A549 (cell line): Measurements from ENCODE around the gene FANCG. TPM values are rescaled to one million over a fixed set of nuclear protein-coding genes. Genes with fewer than 3 reads are reported as not detected.

Source experiments
- ATAC-seq, 2 experiments: fragments of 200-7000 bp in 1 of 2; fragments of >200 bp in 1 of 2; cut with Nextera tagmentation in 1 of 2; cut with Tn5 transposase in 1 of 2; 3 replicates each; pipeline versions ENCODE4 v1.8.0 to v1.9.1; 2018 to 2020; ENCODE audit warnings: mild to moderate bottlenecking in 1 of 2, moderate library complexity in 1 of 2
- CTCF ChIA-PET: fragments of 300-600 bp; sonication (Branson Sonifier 250); formaldehyde crosslinking; extraction: SDS; loops from one replicate; lab custom pipeline; 2021; ENCODE audit warnings: antibody characterized with exemption, inconsistent platforms; lab: Yijun Ruan, JAX
- POLR2A ChIA-PET: fragments of 350-600 bp; formaldehyde crosslinking; extraction: SDS; loops from one replicate; lab custom pipeline; 2021; ENCODE audit warnings: antibody characterized with exemption, inconsistent platforms; lab: Yijun Ruan, JAX
- DNase-seq, 2 experiments: peaks; one replicate each; pipeline versions ENCODE4 v3.0.0 to v3.0.0-alpha.2; 2011 to 2016; ENCODE audit warnings: low read depth in 1 of 2, low spot score in 1 of 2
- FAIRE-seq: peaks from 2 replicates; lab custom pipeline; 2011; peaks lifted over from hg19 to GRCh38; lab: Jason Lieb, UNC
- H3K27ac ChIP-seq, 2 experiments: fragments of >200 bp; sonication (Bioruptor Twin); formaldehyde crosslinking; 3 replicates each; pipeline ENCODE4 v1.5.1; 2016 to 2017
- H3K4me1 ChIP-seq: fragments of >200 bp; sonication (Bioruptor Twin); formaldehyde crosslinking; 3 replicates; pipeline ENCODE4 v1.6.1; 2016
- H3K4me2 ChIP-seq: fragments of >200 bp; sonication (Bioruptor Twin); formaldehyde crosslinking; 3 replicates; pipeline ENCODE4 v1.6.1; 2016
- H3K4me3 ChIP-seq: fragments of >200 bp; sonication (Bioruptor Twin); formaldehyde crosslinking; 3 replicates; pipeline ENCODE4 v1.5.1; 2016
- H3K9me3 ChIP-seq: fragments of >200 bp; sonication (Bioruptor Twin); formaldehyde crosslinking; 3 replicates; pipeline ENCODE4 v1.6.1; 2016
- CEBPB ChIP-seq, 2 experiments: fragments of >200 bp in 1 of 2; sonication (Bioruptor Twin) in 1 of 2; formaldehyde crosslinking in 1 of 2; IDR thresholded peaks; 2 replicates each; pipeline ENCODE4 v1.6.1; 2012 to 2016
- CTCF ChIP-seq: fragments of >200 bp; sonication (Bioruptor Twin); formaldehyde crosslinking; IDR thresholded peaks from 3 replicates; pipeline ENCODE4 v1.5.1; 2016
- EP300 ChIP-seq, 2 experiments: fragments of >200 bp; sonication (Bioruptor Twin); formaldehyde crosslinking; IDR thresholded peaks; 2 replicates in 1 of 2; 3 replicates in 1 of 2; pipeline ENCODE4 v1.6.1; 2016 to 2017
- ESRRA ChIP-seq: fragments of 150-350 bp; IDR thresholded peaks from 2 replicates; pipeline ENCODE4 v1.6.1; 2014; ENCODE audit warnings: mild to moderate bottlenecking, low read length, borderline replicate concordance
- HDAC2 ChIP-seq: fragments of 200-600 bp; sonication (generic); IDR thresholded peaks from 2 replicates; pipeline ENCODE4 v1.6.1; 2016
- HEYL ChIP-seq: fragments of 250-450 bp; sonication (Bioruptor Pico); IDR thresholded peaks from 2 replicates; pipeline ENCODE4 v1.8.0; 2021; ENCODE audit warnings: mild to moderate bottlenecking, moderate library complexity
- HOXB13 ChIP-seq: fragments of 250-450 bp; sonication (Bioruptor Pico); IDR thresholded peaks from 2 replicates; pipeline ENCODE4 v1.5.0; 2020; ENCODE audit warnings: low read depth, mild to moderate bottlenecking, moderate library complexity
- KDM1A ChIP-seq: fragments of 200-600 bp; sonication (generic); IDR thresholded peaks from 2 replicates; pipeline ENCODE4 v1.6.1; 2016; ENCODE audit warnings: low read depth, mild to moderate bottlenecking
- MAX ChIP-seq: IDR thresholded peaks from 2 replicates; pipeline ENCODE4 v1.6.1; 2012
- NFE2L2 ChIP-seq: fragments of 150-350 bp; conservative IDR thresholded peaks from 2 replicates; pipeline ENCODE4 v1.6.1; 2014; ENCODE audit warnings: low read length
- PBX3 ChIP-seq: IDR thresholded peaks from 2 replicates; pipeline ENCODE4 v1.6.1; 2012
- POLR2A ChIP-seq: IDR thresholded peaks from 2 replicates; pipeline ENCODE4 v1.6.1; 2012; ENCODE audit warnings: mild to moderate bottlenecking, low read length
- POLR2AphosphoS2 ChIP-seq: conservative IDR thresholded peaks from 2 replicates; pipeline ENCODE4 v1.6.1; 2012; ENCODE audit warnings: low read length, improper control_type of control experiment, inconsistent platforms
- RAD21 ChIP-seq, 2 experiments: fragments of >200 bp in 1 of 2; sonication (Bioruptor Twin) in 1 of 2; formaldehyde crosslinking in 1 of 2; IDR thresholded peaks in 1 of 2; conservative IDR thresholded peaks in 1 of 2; 2 replicates in 1 of 2; 3 replicates in 1 of 2; pipeline ENCODE4 v1.6.1; 2012 to 2018; ENCODE audit warnings: inconsistent platforms in 1 of 2
- RARB ChIP-seq: fragments of 250-450 bp; sonication (Bioruptor Pico); IDR thresholded peaks from 2 replicates; pipeline ENCODE4 v1.8.0; 2021; ENCODE audit warnings: mild to moderate bottlenecking, moderate library complexity
- REST ChIP-seq: fragments of 200-600 bp; sonication (generic); IDR thresholded peaks from 2 replicates; pipeline ENCODE4 v1.6.1; 2016; ENCODE audit warnings: antibody characterized with exemption, mild to moderate bottlenecking, moderate library complexity
- RFX5 ChIP-seq: fragments of 450-650 bp; IDR thresholded peaks from 2 replicates; pipeline ENCODE4 v1.7.1; 2014; ENCODE audit warnings: antibody characterized with exemption, mild to moderate bottlenecking, moderate library complexity
- RNF2 ChIP-seq: fragments of 200-600 bp; sonication (generic); IDR thresholded peaks from 2 replicates; pipeline ENCODE4 v1.6.1; 2016; ENCODE audit warnings: low read depth, mild to moderate bottlenecking, antibody characterized with exemption, moderate library complexity, borderline replicate concordance
- SMC3 ChIP-seq: fragments of >200 bp; sonication (Bioruptor Twin); formaldehyde crosslinking; IDR thresholded peaks from 3 replicates; pipeline ENCODE4 v1.6.1; 2018; ENCODE audit warnings: inconsistent platforms
- SREBF2 ChIP-seq: fragments of 450-650 bp; IDR thresholded peaks from 2 replicates; pipeline ENCODE4 v1.6.1; 2014; ENCODE audit warnings: mild to moderate bottlenecking, moderate library complexity
- ZC3H11A ChIP-seq: fragments of 450-650 bp; IDR thresholded peaks from 2 replicates; pipeline ENCODE4 v1.6.1; 2014; ENCODE audit warnings: antibody characterized with exemption, mild to moderate bottlenecking
- WGBS: methylation state at CpG from one replicate; pipeline ENCODE4 v1.1.6; 2017; ENCODE audit errors: missing lambda C conversion rate; 5-methylcytosine and 5-hydroxymethylcytosine counted together
- polyA plus RNA-seq, 4 experiments: library from polyadenylated mRNA; depleted of rRNA in 3 of 4; stranded (reverse); fragments of >200 nt; fragmentation: RNase III in 1 of 4; extraction: RNeasy Plus Mini Kit Qiagen cat#74134 plus additional on column Dnase treatment in 1 of 4; gene quantifications; 2 replicates in 3 of 4; 3 replicates in 1 of 4; pipeline ENCODE4 v1.2.3, GENCODE V29; 2011 to 2017

Gene FANCG
- polyA plus RNA-seq, 2 of the 4 experiments (the other 2 are of a cell fraction), result 34.9 to 53.5 TPM

- 84% methylated on average over 1 of the region's 1 CpG for WGBS
- peaks cover 22% of the 10 kb centered on the region for H3K4me1 ChIP-seq
- FAIRE-seq (no peak), ATAC-seq (no peak)
- CTCF ChIA-PET, result interaction anchor here (0.9 to 5.4 kb wide), 7 partner anchors 9 to 69 kb away, joined by 3 to 26 read pairs (median 3); partner anchors contain the start of gene PIGO
- H3K4me2 ChIP-seq, result no peak overlapping the region
- POLR2A ChIA-PET, result interaction anchor here (0.9 to 3.5 kb wide), 2 partner anchors 26 to 44 kb away, joined by 3 to 16 read pairs; partner anchors contain the start of gene VCP
- no peak overlapping the region for H3K27ac ChIP-seq
- no peak overlapping the region for H3K4me3 ChIP-seq
- H3K9me3 ChIP-seq, result 0 out of 3 replicates have a peak, but pooled peaks cover 10% of the 10 kb centered on the region
- TF ChIP-seq RFX5 (no peak), HEYL (CRISPR knock-in tag) (no peak), PBX3 (no peak), RNF2 (no peak), EP300 (IDR thresholded peaks at IDR 0.05) (no peak), HDAC2 (no peak), ESRRA (no peak)
- TF ChIP-seq, all 56 proteins: peak for 0
- DNase-seq, result no peak
These were observed 51.9 kb downstream of the FANCG start for GRCh38 chr9:35027860-35028259.

- ATAC-seq (no peak), DNase-seq (no peak), FAIRE-seq (no peak)
- 92% methylated on average over 1 of the region's 1 CpG for WGBS
- POLR2A ChIA-PET, result interaction anchor here (0.9 to 3.5 kb wide), 2 partner anchors 26 to 44 kb away, joined by 3 to 16 read pairs; partner anchors contain the start of gene VCP
- Histone ChIP-seq H3K9me3 (0 out of 3 replicates have a peak, but pooled peaks cover 10% of the 10 kb centered on the region), H3K27ac (peak overlapping the region in 1 of 2 experiments; percentile 8; a peak in 1 of 6 replicates), H3K4me1 (peaks cover 22% of the 10 kb centered on the region), H3K4me3 (no peak overlapping the region), H3K4me2 (no peak overlapping the region)
- TF ChIP-seq REST (no peak), MAX (no peak), ZC3H11A (no peak), CTCF (no peak), ESRRA (no peak), RAD21 (conservative IDR thresholded peaks at IDR 0.05 in 1 of 2, IDR thresholded peaks at IDR 0.05 in 1 of 2) (no peak), SREBF2 (no peak), CEBPB (IDR thresholded peaks at IDR 0.05) (no peak), POLR2A (no peak), KDM1A (no peak), RARB (CRISPR knock-in tag) (no peak), SMC3 (no peak), POLR2AphosphoS2 (no peak), NFE2L2 (no peak), RFX5 (no peak), HOXB13 (CRISPR knock-in tag) (no peak)
- CTCF ChIA-PET, result interaction anchor here (0.9 to 5.4 kb wide), 6 partner anchors 16 to 128 kb away, joined by 3 to 26 read pairs (median 4); partner anchors contain the start of gene PIGO
These were observed 52.4 kb downstream of the FANCG start for GRCh38 chr9:35027374-35027773.
